Activated CD8-positive, alpha-beta memory T cell treated with anti-CD3 and anti-CD28 coated beads, Interleukin-2, amount 50 U/mL, for 24 hours (primary cell): ENCODE data around the gene LCMT1.
"Not testable (repeated sequence)": the region's sequence is repeated elsewhere in the genome, so short reads cannot be mapped to it uniquely, and the experiment has no call there.

ENCODE experiments used
- DNase-seq: peaks from one replicate; pipeline ENCODE4 v3.0.0-alpha.2; 2020; ENCODE audit errors: extremely low read depth

Gene LCMT1

GRCh38 chr16:25111403-25112166 is at the start of gene LCMT1:
TSS of gene LCMT1 (plus strand) at chr16:25111742. CDS start at chr16:25111884, 142 bp downstream.
- DNase-seq, result peak; percentile 84

DNA sequence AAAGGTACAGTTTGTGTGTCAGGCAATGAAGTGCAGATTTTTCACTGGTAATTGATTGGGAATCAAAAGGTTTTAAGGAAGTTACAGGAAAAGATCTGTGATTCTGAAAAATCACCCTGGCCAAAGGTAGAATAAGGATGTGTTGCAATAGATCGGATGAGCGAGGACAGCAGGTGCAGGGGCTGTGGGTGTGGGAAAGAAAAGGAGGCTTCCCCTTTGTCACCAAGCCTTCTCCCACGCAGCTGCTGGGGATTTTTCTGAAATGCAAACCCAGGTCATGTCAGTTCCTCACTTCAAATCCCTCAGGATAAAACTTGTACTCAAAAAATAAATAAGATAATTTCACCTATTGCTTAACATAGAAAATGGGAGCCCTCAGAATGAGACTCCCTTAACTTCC is 48.4 kb upstream of the LCMT1 start:
- no peak for DNase-seq

DNA sequence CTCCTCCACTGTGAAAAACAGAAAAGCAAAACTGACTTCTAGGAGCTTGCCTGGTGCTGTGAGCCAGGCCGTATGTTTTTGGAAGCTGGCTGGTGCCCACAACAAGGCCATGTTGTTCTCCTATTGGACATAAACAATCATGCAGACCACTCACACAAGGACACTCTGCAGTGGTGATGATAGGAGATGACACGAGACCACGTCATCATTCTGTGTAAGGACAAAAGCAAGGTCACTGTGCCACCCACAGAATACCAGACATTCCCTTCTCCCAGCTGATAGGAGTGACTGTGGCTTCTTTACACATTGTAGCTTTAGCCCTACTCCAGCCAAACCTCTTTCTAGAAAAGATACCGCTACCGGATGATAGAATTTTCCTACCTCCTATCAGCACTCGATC is 47.7 kb upstream of the LCMT1 start:
- no peak for DNase-seq

GRCh38 chr16:25064281-25064680 is 47.3 kb upstream of the LCMT1 start:
- DNase-seq, result not testable (repeated sequence)

GRCh38 chr16:25064937-25065336 is 46.6 kb upstream of the LCMT1 start:
- no peak for DNase-seq

DNA sequence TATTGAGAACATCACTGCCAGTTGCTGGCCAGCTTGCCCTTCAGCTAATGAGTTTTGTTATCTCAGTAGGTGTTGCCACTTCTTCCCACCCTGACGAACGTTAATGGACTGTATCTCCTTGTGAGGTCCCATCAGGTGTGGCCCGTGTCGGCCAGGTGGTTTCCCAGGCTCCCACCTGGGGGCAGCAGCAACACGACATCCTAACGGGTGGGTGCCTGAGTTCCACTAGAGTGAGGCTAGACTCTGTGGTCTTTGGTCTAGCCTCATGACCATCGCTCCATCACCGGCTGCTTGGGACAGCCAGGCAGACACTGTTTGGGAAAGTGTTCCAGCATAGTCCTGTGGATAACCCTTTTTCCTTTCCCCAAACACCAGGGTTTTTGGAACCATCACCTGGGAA is 45.6 kb upstream of the LCMT1 start:
- no peak for DNase-seq

DNA sequence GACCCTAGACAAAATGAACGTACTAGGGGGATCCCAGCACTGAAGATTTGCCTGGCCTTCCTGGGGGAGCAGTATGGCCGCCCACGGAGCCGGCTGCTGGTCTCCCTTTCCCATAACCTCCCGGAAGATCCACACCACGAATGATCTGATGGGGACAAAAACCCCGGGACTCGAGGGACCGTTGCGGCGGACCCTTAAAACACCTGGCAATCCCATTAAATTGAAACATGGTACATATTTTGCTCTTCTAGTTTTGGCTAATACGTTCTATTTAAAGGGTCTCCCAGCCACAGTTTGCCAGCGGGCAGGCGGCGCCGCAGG is 45.2 kb upstream of the LCMT1 start:
- DNase-seq, result no peak

- DNase-seq, result peak; percentile 47
These were observed 44.6 kb upstream of the LCMT1 start for GRCh38 chr16:25066747-25067631.

GRCh38 chr16:25073854-25074253 is 37.7 kb upstream of the LCMT1 start:
- no peak for DNase-seq

DNA sequence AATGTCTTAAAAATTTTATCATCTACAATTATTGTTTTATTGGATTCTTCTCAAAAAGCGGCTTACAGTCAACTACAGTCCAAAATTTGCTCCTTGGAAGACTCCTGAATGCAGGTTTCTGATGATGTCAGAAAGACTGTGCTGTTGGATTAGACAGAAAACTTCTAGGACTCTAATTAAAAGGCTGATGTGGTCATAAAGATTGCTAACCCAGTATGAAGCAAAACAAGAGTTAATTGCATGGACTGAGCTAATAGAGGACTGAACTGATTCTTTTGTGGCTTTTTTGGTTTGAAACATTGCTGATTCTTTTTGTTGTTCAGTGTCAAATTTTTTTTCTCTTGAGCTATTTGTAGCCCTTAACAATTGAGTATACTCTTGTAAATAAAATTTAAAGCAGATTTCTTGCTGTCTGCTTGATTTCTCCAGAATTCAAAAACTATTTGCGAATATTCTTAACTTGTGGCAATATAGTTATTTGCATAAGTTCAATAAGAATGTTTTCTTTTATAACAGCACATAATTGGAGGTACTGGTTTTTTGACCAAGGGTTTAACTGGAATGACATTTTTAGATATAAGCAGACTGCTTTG is 33.1 kb upstream of the LCMT1 start:
- no peak for DNase-seq

DNA sequence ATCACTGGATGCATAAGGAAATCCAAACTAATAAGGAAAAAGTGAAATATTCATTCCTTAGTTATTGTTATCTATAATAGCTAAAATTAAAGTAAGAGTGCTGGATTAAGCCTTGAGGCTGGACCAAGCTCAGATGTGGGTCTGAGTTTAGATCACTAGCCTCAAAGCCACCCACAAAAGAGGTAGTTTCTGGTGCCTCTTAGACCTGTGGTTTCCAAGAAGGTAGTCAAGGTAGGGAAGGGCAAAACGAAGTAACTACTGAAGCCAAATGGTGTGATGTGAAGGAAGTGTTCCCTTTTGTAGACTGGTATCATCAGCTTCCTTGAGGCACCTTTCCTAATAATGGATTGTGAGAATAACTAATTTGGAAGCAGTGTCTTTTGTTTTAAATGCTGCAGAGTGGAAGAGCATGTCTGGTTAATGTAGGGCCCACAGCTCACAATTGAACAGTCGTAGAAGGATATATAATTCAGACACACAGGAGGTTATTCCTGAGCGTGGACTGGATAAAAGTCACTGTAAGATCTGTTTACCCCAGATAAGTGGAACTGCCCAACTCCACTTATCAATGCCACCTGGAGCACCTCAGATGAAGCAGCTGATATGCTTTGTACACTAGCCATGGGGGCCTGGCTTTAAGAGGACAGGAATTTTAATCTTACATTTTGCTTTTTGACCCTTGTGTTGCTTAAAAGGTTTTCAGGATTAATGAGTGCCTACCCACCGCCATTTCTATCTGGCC is 31.7 kb upstream of the LCMT1 start:
- no peak for DNase-seq

DNA sequence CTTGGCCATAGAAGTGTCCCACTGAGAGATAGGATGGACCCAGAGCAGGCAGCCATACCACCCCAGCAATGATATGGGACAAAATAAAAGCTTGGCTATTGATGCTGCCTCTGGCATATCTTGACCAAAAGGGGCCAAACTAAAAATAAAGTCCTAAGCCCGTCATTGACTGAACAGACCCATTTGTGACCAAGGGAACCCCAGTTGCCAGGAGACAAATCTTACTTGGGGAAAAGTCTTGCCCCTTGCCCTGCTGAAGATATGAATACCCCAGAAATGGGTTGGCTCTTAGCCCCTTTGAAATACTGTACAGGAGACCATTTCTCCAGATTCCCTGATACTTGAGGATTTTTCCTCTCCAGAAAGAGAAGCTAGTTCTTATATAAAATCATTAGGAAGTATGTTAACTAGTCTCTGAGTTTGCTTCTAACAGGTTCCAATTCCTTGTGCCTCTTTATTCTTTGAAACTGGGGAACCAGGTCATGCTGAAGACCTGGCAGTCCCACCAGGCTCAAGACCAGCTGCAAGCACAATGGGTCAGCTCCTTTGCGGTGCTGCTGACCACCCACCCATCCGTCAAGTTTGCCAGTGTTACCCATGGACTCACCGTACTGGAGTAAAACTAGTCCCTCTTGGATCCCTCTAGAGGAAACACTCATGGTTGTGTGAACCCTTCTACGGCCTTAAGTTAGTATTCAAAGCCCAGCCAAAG is 31.0 kb upstream of the LCMT1 start:
- DNase-seq, result no peak

- no peak for DNase-seq
These were observed 29.8 kb upstream of the LCMT1 start for GRCh38 chr16:25081702-25082101.

- DNase-seq, result no peak
These were observed 28.5 kb upstream of the LCMT1 start for GRCh38 chr16:25083065-25083464.

GRCh38 chr16:25083701-25084100 is 27.8 kb upstream of the LCMT1 start:
- no peak for DNase-seq

GRCh38 chr16:25084797-25085196 is 26.7 kb upstream of the LCMT1 start:
- no peak for DNase-seq

DNA sequence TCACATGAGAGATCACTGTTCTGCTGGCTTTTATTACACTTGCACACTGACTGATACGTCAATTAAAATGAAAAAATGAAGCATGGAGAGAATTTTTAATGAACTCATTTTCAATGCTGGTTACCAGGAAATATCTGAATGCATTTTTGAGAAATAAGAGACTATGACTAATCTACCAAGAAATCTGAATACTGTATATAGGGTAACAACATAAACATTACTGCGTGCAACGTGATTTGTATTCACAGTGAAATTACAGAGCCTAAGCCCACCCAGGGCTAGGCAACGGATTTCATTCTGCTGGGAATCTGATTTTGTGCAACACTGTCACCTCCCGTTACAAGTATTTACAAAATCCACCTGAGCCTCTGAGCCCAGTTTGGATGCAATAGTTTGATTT is 23.8 kb upstream of the LCMT1 start:
- no peak for DNase-seq

- no peak for DNase-seq
These were observed 22.2 kb upstream of the LCMT1 start for GRCh38 chr16:25089351-25089750.

DNA sequence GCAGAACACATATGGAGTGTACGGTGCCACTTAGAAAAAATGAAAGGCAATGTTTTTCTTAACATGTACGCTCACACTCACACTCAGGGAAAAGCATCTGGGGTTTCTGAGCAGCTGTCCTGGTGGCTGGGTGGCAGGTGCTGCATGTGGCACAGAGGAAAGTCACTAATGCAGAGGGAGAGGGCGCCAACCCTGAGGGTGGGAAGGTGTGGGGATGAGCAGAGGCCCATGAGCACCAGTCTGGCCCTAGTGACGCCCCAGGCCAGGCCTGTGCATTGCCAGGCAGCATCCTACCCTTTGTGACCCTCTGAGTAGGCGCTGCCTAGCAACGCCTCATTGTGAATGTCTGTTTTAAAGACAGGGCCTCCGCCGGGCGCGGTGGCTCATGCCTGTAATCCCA is 19.1 kb upstream of the LCMT1 start:
- no peak for DNase-seq

DNA sequence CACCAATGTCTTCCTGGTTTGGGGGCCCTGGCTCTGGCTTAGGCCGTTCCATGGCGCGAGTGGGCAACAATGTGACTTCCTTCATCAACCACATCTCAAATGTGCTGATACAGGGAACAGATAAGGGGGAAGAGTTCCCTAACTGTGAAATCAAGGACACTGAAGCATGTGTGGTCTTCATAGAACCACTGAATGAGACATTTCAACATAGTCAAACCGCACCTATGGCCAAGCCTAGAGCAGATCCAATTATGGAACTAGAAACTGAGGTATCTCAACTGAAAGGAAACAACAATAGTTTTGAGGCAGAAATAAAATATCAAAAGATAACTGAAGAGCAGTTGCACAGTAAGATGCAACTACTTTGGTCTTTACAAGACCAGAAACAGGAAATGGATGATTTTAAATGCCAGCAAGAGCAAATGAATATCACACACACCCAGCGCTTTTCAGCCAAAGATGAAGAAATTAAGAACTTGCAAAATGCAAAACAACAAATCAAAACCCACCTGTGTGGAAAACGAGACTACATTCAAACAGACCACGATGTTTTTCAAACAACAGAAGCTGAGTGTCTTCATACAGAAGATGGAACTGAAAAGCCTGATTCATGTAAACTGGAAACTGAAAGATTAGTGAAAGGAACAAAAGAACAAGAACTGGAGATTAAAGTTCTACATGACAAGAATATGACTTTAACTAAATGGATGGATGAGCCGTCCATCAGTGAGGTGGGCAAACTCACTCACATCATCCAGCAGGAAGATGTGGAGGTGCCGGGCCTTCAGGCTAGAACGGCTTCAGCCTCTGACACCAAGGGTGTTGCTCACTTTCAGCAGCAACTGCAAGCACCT is 18.1 kb upstream of the LCMT1 start:
- DNase-seq, result no peak

DNA sequence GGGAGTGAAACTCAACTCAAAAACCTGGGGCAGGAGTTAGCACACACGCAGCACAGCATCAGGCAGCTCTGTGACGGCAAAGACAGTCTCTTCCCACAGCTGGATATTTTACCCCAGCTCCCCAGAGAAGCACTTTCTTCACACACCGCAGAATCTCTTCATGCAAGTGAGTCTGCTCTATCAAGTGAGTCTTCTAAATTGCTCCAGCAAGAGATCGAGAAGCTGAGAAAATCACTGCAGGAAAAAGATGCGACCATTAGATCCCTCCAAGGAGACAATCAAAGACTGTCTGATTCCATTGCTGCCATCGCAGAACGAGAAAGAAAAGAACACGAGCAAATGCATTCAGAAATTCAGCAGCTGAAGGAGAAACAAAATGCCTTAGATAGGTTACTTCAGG is 16.9 kb upstream of the LCMT1 start:
- DNase-seq, result no peak
